ENCODE results near the gene NR1D1. TPM values are rescaled to one million over a fixed set of nuclear protein-coding genes. Genes with fewer than 3 reads are reported as not detected.

Gene NR1D1
- total and polyA plus RNA-seq, 2 of the 13 experiments (the other 11 are each of a cell fraction or from before 2014, with no cell fraction given) = 2.1 to 2.7 TPM

- POLR2A ChIA-PET = interaction anchor here (0.8 to 4.2 kb wide), 6 partner anchors 9 to 52 kb away, joined by 3 to 47 read pairs (median 16); partner anchors contain the start of genes MED24, NR1D1 and THRA
- peak overlapping the region; percentile 3 for H3K27ac ChIP-seq (ENCODE audit: extremely low read length, insufficient read depth, low read length)
- H3K4me2 ChIP-seq (ENCODE audit: low read depth, low read length) = peak overlapping the region; percentile 80
- CTCF ChIA-PET (ENCODE audit: low intra/inter-chr PET ratio, low total read pairs) = no interaction called here
- BruUV-seq (replicated peaks) = no TSS peak
- H3K79me2 ChIP-seq (ENCODE audit: insufficient read depth, low read length) = peaks cover 2% of the 10 kb centered on the region
- H3K9me3 ChIP-seq (ENCODE audit: low read length) = no peaks in the 10 kb centered on the region
- in situ Hi-C loops (cut with HindIII; ENCODE audit: extremely low pct_ligation_motif_present, low pct_unique_long_range_greater_than_20kb) (no loop called here), intact Hi-C loops (cut with micrococcal nuclease; ENCODE audit: unreplicated experiment) (loop anchor here (1.0 kb wide), 1 partner anchor 8 kb away; no protein-coding TSS in a partner anchor)
- 40% methylated on average over 13 of the region's 16 CpGs for WGBS (ENCODE audit: low lambda C conversion rate)
- ATAC-seq (peak; percentile 1; the same call in 1 of the 3 replicates), FAIRE-seq (no peak), DNase-seq (ENCODE audit: low spot score) (no peak)
- peaks cover 87% of the 10 kb centered on the region for H3K4me1 ChIP-seq (ENCODE audit: insufficient read depth, low read length)
- H3K36me3 ChIP-seq (replicated peaks in 1 of 2; ENCODE audit: control insufficient read depth in 1 of 2, insufficient read depth in 2 of 2, low read length in 2 of 2) = 0 out of 5 replicates have a peak, but pooled peaks cover 1 to 4% of the 10 kb centered on the region in 2 experiments
- H3K27me3 ChIP-seq (ENCODE audit: control insufficient read depth in 1 of 2, insufficient read depth in 2 of 2, low read length in 2 of 2) = no peaks in the 10 kb centered on the region
- peak overlapping the region; percentile 10 to 56 (median 42); a peak in 4 of 6 replicates for H3K4me3 ChIP-seq (replicated peaks in 1 of 3; ENCODE audit: insufficient read depth in 1 of 3, low read depth in 2 of 3, low read length in 3 of 3)
- peak overlapping the region; percentile 50 for H3K9ac ChIP-seq (ENCODE audit: insufficient read depth, low read depth, low read length)
- H2AFZ ChIP-seq (ENCODE audit: low read length) = no peak overlapping the region
- H4K20me1 ChIP-seq (ENCODE audit: insufficient read depth, low read length) = no peaks in the 10 kb centered on the region
- no peak for TF ChIP-seq ZFP37 (CRISPR knock-in tag; IDR thresholded peaks at IDR 0.05; ENCODE audit: borderline replicate concordance)
- TF ChIP-seq ZNF761 (CRISPR knock-in tag; conservative IDR thresholded peaks at IDR 0.05) = no peak
- TF ChIP-seq NR2F6 (IDR thresholded peaks at IDR 0.05) = no peak
- no peak for TF ChIP-seq NR2F6 (CRISPR knock-in tag; IDR thresholded peaks at IDR 0.05)
- TF ChIP-seq IKZF1 (IDR thresholded peaks at IDR 0.05) = no peak
- no peak for TF ChIP-seq PCBP2 (optimal IDR thresholded peaks at IDR 0.05; ENCODE audit: low read depth, low read length, poor library complexity, severe bottlenecking)
- TF ChIP-seq ELF4 (CRISPR knock-in tag; IDR thresholded peaks at IDR 0.05; ENCODE audit: borderline replicate concordance) = no peak
- peak; percentile 41; the same call in 1 of the 2 replicates for TF ChIP-seq ZNF772 (CRISPR knock-in tag; IDR thresholded peaks at IDR 0.05)
- no peak for TF ChIP-seq TEAD2 (CRISPR knock-in tag; IDR thresholded peaks at IDR 0.05)
- TF ChIP-seq HMGA1 (CRISPR knock-in tag; conservative IDR thresholded peaks at IDR 0.05) = no peak
- TF ChIP-seq KLF6 (CRISPR knock-in tag; IDR thresholded peaks at IDR 0.05) = no peak
- no peak for TF ChIP-seq ZFP82 (CRISPR knock-in tag; IDR thresholded peaks at IDR 0.05; ENCODE audit: borderline replicate concordance)
- TF ChIP-seq ZBTB1 (CRISPR knock-in tag; IDR thresholded peaks at IDR 0.05; ENCODE audit: borderline replicate concordance) = no peak
- TF ChIP-seq ZNF207 (IDR thresholded peaks at IDR 0.05; ENCODE audit: borderline replicate concordance) = no peak
- TF ChIP-seq, protein P1, sequence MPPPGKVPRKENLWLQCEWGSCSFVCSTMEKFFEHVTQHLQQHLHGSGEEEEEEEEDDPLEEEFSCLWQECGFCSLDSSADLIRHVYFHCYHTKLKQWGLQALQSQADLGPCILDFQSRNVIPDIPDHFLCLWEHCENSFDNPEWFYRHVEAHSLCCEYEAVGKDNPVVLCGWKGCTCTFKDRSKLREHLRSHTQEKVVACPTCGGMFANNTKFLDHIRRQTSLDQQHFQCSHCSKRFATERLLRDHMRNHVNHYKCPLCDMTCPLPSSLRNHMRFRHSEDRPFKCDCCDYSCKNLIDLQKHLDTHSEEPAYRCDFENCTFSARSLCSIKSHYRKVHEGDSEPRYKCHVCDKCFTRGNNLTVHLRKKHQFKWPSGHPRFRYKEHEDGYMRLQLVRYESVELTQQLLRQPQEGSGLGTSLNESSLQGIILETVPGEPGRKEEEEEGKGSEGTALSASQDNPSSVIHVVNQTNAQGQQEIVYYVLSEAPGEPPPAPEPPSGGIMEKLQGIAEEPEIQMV (CRISPR knock-in tag; IDR thresholded peaks at IDR 0.05; ENCODE audit: low read depth) = no peak
- TF ChIP-seq, protein P2, sequence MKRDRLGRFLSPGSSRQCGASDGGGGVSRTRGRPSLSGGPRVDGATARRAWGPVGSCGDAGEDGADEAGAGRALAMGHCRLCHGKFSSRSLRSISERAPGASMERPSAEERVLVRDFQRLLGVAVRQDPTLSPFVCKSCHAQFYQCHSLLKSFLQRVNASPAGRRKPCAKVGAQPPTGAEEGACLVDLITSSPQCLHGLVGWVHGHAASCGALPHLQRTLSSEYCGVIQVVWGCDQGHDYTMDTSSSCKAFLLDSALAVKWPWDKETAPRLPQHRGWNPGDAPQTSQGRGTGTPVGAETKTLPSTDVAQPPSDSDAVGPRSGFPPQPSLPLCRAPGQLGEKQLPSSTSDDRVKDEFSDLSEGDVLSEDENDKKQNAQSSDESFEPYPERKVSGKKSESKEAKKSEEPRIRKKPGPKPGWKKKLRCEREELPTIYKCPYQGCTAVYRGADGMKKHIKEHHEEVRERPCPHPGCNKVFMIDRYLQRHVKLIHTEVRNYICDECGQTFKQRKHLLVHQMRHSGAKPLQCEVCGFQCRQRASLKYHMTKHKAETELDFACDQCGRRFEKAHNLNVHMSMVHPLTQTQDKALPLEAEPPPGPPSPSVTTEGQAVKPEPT (CRISPR knock-in tag; IDR thresholded peaks at IDR 0.05; ENCODE audit: low read depth) = no peak
- TF ChIP-seq ZNF780A (CRISPR knock-in tag; IDR thresholded peaks at IDR 0.05) = no peak
- no peak for TF ChIP-seq POGZ (CRISPR knock-in tag; IDR thresholded peaks at IDR 0.05)
- no peak for TF ChIP-seq ZBTB42 (CRISPR knock-in tag; IDR thresholded peaks at IDR 0.05)
- no peak for TF ChIP-seq KMT2B (CRISPR knock-in tag; IDR thresholded peaks at IDR 0.05)
- TF ChIP-seq ZNF382 (CRISPR knock-in tag; IDR thresholded peaks at IDR 0.05; ENCODE audit: borderline replicate concordance) = no peak
- no peak for TF ChIP-seq KDM4B (CRISPR knock-in tag; IDR thresholded peaks at IDR 0.05)
- TF ChIP-seq PHB2 (IDR thresholded peaks at IDR 0.05; ENCODE audit: partially characterized antibody) = no peak
- TF ChIP-seq ZNF567 (CRISPR knock-in tag; IDR thresholded peaks at IDR 0.05; ENCODE audit: borderline replicate concordance) = no peak
- no peak for TF ChIP-seq NCOA5 (CRISPR knock-in tag; IDR thresholded peaks at IDR 0.05)
Measured at GRCh38 chr17:40071313-40072039, 28.9 kb downstream of the NR1D1 start.
